Fibroblast of pulmonary artery (primary cell): ENCODE data around the gene ATF7.

Experiments
- DNase-seq: peaks from one replicate; pipeline ENCODE4 v3.0.0-alpha.2; 2010; ENCODE audit warnings: low read depth
- H3K4me3 ChIP-seq: replicated peaks from 2 replicates; pipeline ENCODE4 v1.5.1; 2011; ENCODE audit warnings: low read depth, mild to moderate bottlenecking, control low read depth, low read length, moderate library complexity
- CTCF ChIP-seq: IDR thresholded peaks from 2 replicates; pipeline ENCODE4 v1.5.1; 2011; ENCODE audit warnings: mild to moderate bottlenecking, control low read depth, low read length, inconsistent platforms; ENCODE audit errors: missing control alignments

Gene ATF7

GRCh38 chr12:53489242-53489864 lies 136.8 kb downstream of the ATF7 start:
- TF ChIP-seq CTCF, result no peak
- H3K4me3 ChIP-seq, result no peak overlapping the region
- DNase-seq, result no peak

- H3K4me3 ChIP-seq, result no peak overlapping the region
- DNase-seq, result no peak
- TF ChIP-seq CTCF, result no peak
These were observed 139.3 kb downstream of the ATF7 start for GRCh38 chr12:53486736-53487487.

- DNase-seq, result no peak
- H3K4me3 ChIP-seq, result no peak overlapping the region
- no peak for TF ChIP-seq CTCF
These were observed 140.0 kb downstream of the ATF7 start for GRCh38 chr12:53485955-53486735.

- no peak overlapping the region for H3K4me3 ChIP-seq
- TF ChIP-seq CTCF, result no peak
- DNase-seq, result no peak
These were observed 141.3 kb downstream of the ATF7 start for GRCh38 chr12:53484686-53485575.

- H3K4me3 ChIP-seq, result no peak overlapping the region
These were observed 142.2 kb downstream of the ATF7 start for GRCh38 chr12:53483979-53484377.

More at GRCh38 chr12:53483979-53484377, 142.2 kb downstream of the ATF7 start:
- no peak for DNase-seq
- no peak for TF ChIP-seq CTCF
